Pulmonary artery endothelial cell (primary cell): ENCODE data around the gene PARP15. TPM values are rescaled to one million over a fixed set of nuclear protein-coding genes. Genes with fewer than 3 reads are reported as not detected.
"Not testable (repeated sequence)": the region's sequence is repeated elsewhere in the genome, so short reads cannot be mapped to it uniquely, and the experiment has no call there.

Experiments
- DNase-seq: peaks from one replicate; pipeline ENCODE4 v3.0.0-alpha.2; 2011; ENCODE audit warnings: low read depth, low spot score
- total RNA-seq: library from RNA; depleted of rRNA; stranded (reverse); fragments of >200 nt; gene quantifications from 2 replicates; pipeline ENCODE4 v1.2.3, GENCODE V29; 2014

The PARP15 gene
- total RNA-seq, 1 donor from 2014 or later = 0.07 TPM

DNA sequence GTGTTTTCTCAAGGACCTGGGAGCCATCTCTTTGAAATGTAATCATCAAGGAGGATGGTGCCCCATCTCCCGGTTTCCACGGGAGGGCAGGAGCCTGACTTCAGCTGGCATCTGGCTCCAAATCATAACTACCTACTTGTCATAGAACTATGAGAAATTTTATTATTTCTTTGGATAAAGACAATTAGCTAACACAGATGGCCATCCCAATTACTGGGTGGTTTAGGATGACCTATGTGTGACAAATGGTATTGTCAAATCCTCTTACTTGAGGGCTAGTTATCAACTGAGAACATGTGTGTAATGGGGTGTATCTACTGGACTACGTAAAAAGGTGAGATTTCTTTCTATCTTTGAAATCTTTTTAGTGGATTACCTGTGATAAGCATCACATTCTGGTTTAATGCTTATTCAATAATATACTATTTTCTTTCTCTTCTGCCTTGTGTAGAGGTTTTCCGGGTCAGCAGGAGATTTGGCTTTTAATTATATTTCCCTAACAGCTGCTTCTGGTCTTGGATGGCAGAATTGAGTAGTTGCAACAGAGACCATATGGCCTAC lies 87.9 kb downstream of the PARP15 start:
- DNase-seq = no peak

DNA sequence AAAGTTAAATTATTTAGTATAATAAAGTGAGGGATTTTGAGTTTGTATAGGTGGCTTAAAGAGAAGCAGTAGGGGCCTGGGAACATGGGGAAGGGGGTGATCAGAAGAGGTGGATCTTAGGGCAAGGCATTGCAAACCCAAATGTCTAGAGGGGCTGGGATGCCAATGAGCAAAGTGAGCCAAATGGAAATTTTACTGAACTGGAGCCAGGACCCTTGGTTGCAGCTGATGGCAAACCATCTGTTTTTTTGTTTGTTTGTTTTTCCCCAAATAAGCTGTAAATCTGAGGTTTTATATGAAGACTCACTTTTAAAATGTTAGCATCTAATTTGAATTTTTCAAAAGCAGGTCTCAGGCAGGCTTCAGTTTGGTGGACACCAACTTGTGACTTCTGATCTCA lies 88.4 kb downstream of the PARP15 start:
- no peak for DNase-seq

GRCh38 chr3:122668930-122669730 lies 91.7 kb downstream of the PARP15 start:
- DNase-seq = no peak

DNA sequence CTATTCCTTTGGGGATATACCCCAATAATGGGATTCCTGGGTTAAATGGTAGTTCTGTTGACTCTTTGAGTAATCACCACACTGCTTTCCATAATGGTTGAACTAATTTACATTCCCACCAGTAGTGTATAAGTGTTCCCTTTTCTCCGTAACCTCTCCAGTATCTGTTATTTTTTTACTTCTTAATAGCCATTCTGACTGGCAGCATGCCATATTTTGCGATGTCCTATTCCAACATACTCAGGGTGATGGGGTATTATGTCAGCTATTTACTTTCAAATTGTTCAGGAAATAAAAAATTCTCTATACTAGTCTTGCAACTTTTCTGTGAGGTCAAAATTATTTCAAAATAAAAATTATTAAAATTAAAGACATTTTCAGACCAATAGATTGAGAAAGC lies 94.1 kb downstream of the PARP15 start:
- DNase-seq = no peak

DNA sequence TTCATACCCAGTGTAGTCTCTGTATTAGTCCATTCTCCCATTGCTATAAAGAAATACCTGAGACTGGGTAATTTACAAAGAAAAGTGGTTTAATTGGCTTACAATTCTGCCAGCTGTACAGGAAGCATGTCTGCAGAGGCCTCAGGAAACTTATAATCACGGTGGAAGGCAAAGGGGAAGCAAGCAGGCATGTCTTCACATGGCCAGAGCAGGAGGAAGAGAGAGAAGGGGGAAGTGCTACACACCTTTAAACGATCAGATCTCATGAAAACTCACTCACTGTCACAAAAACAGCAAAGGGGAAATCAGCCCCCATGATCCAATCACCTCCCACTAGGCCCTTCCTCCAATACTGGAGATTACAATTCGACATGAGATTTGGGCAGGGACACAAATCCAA lies 96.9 kb downstream of the PARP15 start:
- no peak for DNase-seq

GRCh38 chr3:122676759-122677158 lies 99.3 kb downstream of the PARP15 start:
- DNase-seq = no peak

- no peak for DNase-seq
Observed at GRCh38 chr3:122677216-122677615, 99.8 kb downstream of the PARP15 start.

- no peak for DNase-seq
Observed at GRCh38 chr3:122678506-122678905, 101.1 kb downstream of the PARP15 start.

GRCh38 chr3:122679085-122679881 lies 101.8 kb downstream of the PARP15 start:
- DNase-seq = peak; percentile 32

- no peak for DNase-seq
Observed at GRCh38 chr3:122679882-122680474, 102.5 kb downstream of the PARP15 start.

DNA sequence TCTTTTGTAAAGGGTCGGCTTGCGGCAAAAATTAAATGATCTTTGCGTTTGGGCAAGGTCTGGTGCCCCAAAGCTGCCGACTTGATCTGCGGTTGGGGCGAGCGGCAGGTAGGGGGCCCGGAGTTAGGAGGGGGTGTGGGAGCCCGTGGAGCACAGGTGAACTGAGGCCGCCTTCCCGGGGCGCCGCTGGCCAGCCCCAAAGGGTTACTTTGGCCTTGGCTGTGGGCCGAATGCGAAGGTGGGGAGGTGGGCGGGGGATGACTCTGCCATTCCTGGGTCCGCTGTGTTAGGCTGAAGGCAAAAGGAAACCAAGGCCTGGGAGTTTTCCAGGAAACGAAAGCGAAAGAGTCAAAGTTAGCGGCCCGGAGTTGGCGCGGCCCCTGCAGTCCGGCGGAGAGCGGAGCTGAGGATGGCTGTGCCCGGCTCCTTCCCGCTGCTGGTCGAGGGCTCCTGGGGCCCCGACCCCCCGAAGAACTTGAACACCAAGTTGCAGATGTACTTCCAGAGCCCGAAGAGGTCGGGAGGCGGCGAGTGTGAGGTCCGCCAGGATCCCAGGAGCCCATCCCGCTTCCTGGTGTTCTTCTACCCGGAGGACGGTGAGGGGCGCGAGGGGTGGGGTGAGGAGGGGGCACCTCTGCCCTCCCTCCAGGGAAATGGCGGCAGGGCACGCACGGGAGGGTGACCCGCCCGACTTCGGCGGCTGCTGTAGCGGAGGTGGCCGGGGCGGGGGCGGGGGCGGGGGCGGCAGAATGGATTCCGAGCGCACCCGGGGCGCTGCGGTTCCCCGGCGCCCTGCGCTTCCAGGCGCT lies 103.2 kb downstream of the PARP15 start, which contains the start of gene PARP14:
TSS of gene PARP14 (plus strand) at position 365 of the 809 bp plus-strand sequence. CDS start at position 410, 45 bp downstream.
- DNase-seq = peak; percentile 32

GRCh38 chr3:122681284-122681973 lies 104.0 kb downstream of the PARP15 start:
- no peak for DNase-seq

GRCh38 chr3:122681974-122682409 lies 104.5 kb downstream of the PARP15 start:
- no peak for DNase-seq

DNA sequence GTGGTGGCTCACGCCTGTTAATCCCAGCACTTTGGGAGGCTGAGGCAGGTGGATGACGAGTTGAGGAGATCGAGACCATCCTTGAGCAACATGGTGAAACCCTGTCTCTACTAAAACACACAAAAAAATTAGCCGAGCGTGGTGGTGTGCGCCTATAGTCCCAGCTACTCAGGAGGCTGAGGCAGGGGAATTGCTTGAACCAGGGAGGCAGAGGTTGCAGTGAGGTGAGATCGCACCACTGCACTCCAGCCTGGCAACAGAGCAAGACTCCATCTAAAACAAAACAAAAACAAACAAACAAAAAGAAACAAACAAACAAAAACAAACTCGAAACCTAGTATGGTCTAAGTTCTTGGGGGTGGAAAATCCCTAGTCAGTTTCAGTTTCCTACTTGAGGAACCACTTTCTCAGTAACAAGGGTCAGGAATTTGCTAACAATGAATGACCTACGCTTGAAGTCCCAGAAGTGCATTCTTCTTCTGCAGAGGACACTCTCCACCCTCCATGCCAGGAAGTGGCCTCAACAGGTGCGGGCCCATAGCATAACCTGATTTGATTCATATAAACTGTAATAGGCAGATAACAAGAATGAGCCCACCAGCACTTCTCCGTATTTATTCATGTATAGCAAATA lies 105.4 kb downstream of the PARP15 start:
- not testable (repeated sequence) for DNase-seq

GRCh38 chr3:122687298-122687697 lies 109.8 kb downstream of the PARP15 start:
- DNase-seq = no peak

Other genes starting within 250 kb of the PARP15 start
- gene MIX23, start 194.4 kb upstream of the PARP15 start, total RNA-seq = 38.3 and 74.0 TPM in 2 replicates
- 15.1 and 23.6 TPM in 2 replicates for gene FAM162A, start 193.5 kb upstream of the PARP15 start, total RNA-seq
- 3.0 and 3.5 TPM in 2 replicates for gene WDR5B, start 161.6 kb upstream of the PARP15 start, total RNA-seq
- 40.7 and 55.4 TPM in 2 replicates for gene KPNA1, start 62.7 kb upstream of the PARP15 start, total RNA-seq
- 16.8 and 23.5 TPM in 2 replicates for gene PARP9, start 13.3 kb upstream of the PARP15 start, total RNA-seq
- gene DTX3L, start 13.3 kb upstream of the PARP15 start, total RNA-seq = 13.1 and 21.5 TPM in 2 replicates
- 58.9 and 104 TPM in 2 replicates for gene PARP14, start 103.2 kb downstream of the PARP15 start, total RNA-seq
- gene HSPBAP1, start 216.2 kb downstream of the PARP15 start, total RNA-seq = 4.9 and 7.7 TPM in 2 replicates
- 9.2 and 14.6 TPM in 2 replicates for gene SLC49A4, start 217.4 kb downstream of the PARP15 start, total RNA-seq